T-cell (primary cell): ENCODE measurements around the gene RAPGEF4. TPM values are rescaled to one million over a fixed set of nuclear protein-coding genes. Genes with fewer than 3 reads are reported as not detected.

Experiments
- ATAC-seq, 4 experiments: fragments of 200-7000 bp in 3 of 4; fragments of 150-1000 bp in 1 of 4; cut with Tn5 transposase; replicated peaks in 1 of 4; 1 replicate in 3 of 4; 2 replicates in 1 of 4; pipeline ENCODE4 v1.10.0; 2021; ENCODE audit warnings: moderate library complexity in 3 of 4, mild to moderate bottlenecking in 2 of 4, moderate number of reproducible peaks in 1 of 4
- CTCF ChIA-PET, 2 donors: fragments of 300-600 bp; sonication (Branson Sonifier 250); formaldehyde crosslinking; loops; one replicate each; lab custom pipeline; 2022; ENCODE audit warnings: antibody characterized with exemption in 2 of 2; lab: Charles Lee
- POLR2A ChIA-PET, 2 donors: fragments of 300-600 bp; sonication (Branson Sonifier 250); formaldehyde crosslinking; loops; one replicate each; lab custom pipeline; 2022; ENCODE audit warnings: antibody characterized with exemption in 2 of 2; lab: Charles Lee
- DNase-seq, 35 experiments: peaks; one replicate each; pipeline versions ENCODE4 v3.0.0 to v3.0.0-alpha.2; 2013 to 2023
- H3K27ac ChIP-seq: one replicate; pipeline ENCODE4 v1.5.1; 2013; ENCODE audit warnings: low read length
- H3K27me3 ChIP-seq, 2 experiments: replicated peaks in 1 of 2; 1 replicate in 1 of 2; 2 replicates in 1 of 2; pipeline versions ENCODE4 v1.6.1 to v1.7.0; 2013; ENCODE audit warnings: low read length in 1 of 2, mixed read lengths in 1 of 2; ENCODE audit not compliant: control insufficient read depth in 2 of 2, insufficient read depth in 2 of 2; ENCODE audit errors: extremely low read depth in 1 of 2
- H3K36me3 ChIP-seq, 2 donors: 1 replicate in 1 of 2; 2 replicates in 1 of 2; pipeline versions ENCODE4 v1.6.1 to v1.7.0; 2013; ENCODE audit warnings: low read length in 1 of 2; ENCODE audit not compliant: control insufficient read depth in 2 of 2, insufficient read depth in 1 of 2; ENCODE audit errors: extremely low read depth in 1 of 2
- H3K4me1 ChIP-seq, 2 experiments: 1 replicate in 1 of 2; 2 replicates in 1 of 2; pipeline versions ENCODE4 v1.6.1 to v1.7.0; 2013; ENCODE audit warnings: low read length in 2 of 2, mixed read lengths in 1 of 2; ENCODE audit not compliant: insufficient read depth in 2 of 2, control insufficient read depth in 1 of 2; ENCODE audit errors: extremely low read depth in 1 of 2
- H3K4me3 ChIP-seq, 2 donors: 1 replicate in 1 of 2; 2 replicates in 1 of 2; pipeline versions ENCODE4 v1.5.1 to v1.7.0; 2013; ENCODE audit warnings: mild to moderate bottlenecking in 2 of 2, low read length in 1 of 2, moderate library complexity in 1 of 2; ENCODE audit not compliant: control insufficient read depth in 1 of 2; ENCODE audit errors: extremely low read depth in 1 of 2
- H3K9me3 ChIP-seq: 2 replicates; pipeline ENCODE4 v1.7.0; 2013
- H3K27ac Mint-ChIP-seq, 2 donors: one replicate each; pipeline ENCODE4 v1.8.0; 2020 to 2021; ENCODE audit warnings: mild to moderate bottlenecking in 2 of 2, mixed read lengths in 2 of 2
- H3K27me3 Mint-ChIP-seq, 2 donors: one replicate each; pipeline ENCODE4 v1.8.0; 2021 to 2022; ENCODE audit warnings: mixed read lengths in 2 of 2
- H3K36me3 Mint-ChIP-seq: one replicate; pipeline ENCODE4 v1.8.0; 2021; ENCODE audit warnings: mixed read lengths
- H3K4me1 Mint-ChIP-seq, 3 donors: one replicate each; pipeline ENCODE4 v1.8.0; 2020 to 2022; ENCODE audit warnings: mixed read lengths in 3 of 3, mild to moderate bottlenecking in 1 of 3
- H3K4me3 Mint-ChIP-seq, 3 donors: one replicate each; pipeline ENCODE4 v1.8.0; 2020 to 2022; ENCODE audit warnings: mild to moderate bottlenecking in 3 of 3, mixed read lengths in 3 of 3, moderate library complexity in 3 of 3
- H3K9me3 Mint-ChIP-seq, 3 donors: one replicate each; pipeline ENCODE4 v1.8.0; 2020 to 2022; ENCODE audit warnings: mixed read lengths in 3 of 3
- WGBS: methylation state at CpG from one replicate; pipeline ENCODE4 v1.1.5; 2013; ENCODE audit warnings: missing lambda C conversion rate; ENCODE audit not compliant: insufficient coverage; 5-methylcytosine and 5-hydroxymethylcytosine counted together
- total RNA-seq, 35 experiments: library from RNA in 6 of 35; stranded (reverse) in 6 of 35; fragments of 120-200 nt in 1 of 35; gene quantifications; one replicate each; pipeline versions ENCODE4 v1.2.1 to v1.2.4 and lab custom pipeline; 2013 to 2026

The RAPGEF4 gene
- total RNA-seq, 5 donors from 2014 or later (not counting 1 experiment from before 2014, with no cell fraction given) = 0.18 to 2.5 (median 0.38) TPM

GRCh38 chr2:172774302-172774701, 38.7 kb downstream of the RAPGEF4 start:
- Histone ChIP-seq H3K27me3 (peaks cover 0 to 3% of the 10 kb centered on the region in 2 experiments), H3K4me1 (no peaks in the 10 kb centered on the region), H3K27ac (no peak overlapping the region), H3K9me3 (no peaks in the 10 kb centered on the region), H3K4me3 (no peak overlapping the region), H3K36me3 (no peaks in the 10 kb centered on the region)
- Mint-ChIP-seq H3K27ac (no peak overlapping the region), H3K4me1 (no peaks in the 10 kb centered on the region), H3K4me3 (no peak overlapping the region), H3K9me3 (peaks cover 0 to 3% (median 0%) of the 10 kb centered on the region in 3 donors), H3K27me3 (peaks cover 8 to 15% of the 10 kb centered on the region in 2 donors), H3K36me3 (no peaks in the 10 kb centered on the region)
- ATAC-seq (no peak), DNase-seq (no peak)
- ChIA-PET POLR2A (no interaction called here), CTCF (no interaction called here)

DNA sequence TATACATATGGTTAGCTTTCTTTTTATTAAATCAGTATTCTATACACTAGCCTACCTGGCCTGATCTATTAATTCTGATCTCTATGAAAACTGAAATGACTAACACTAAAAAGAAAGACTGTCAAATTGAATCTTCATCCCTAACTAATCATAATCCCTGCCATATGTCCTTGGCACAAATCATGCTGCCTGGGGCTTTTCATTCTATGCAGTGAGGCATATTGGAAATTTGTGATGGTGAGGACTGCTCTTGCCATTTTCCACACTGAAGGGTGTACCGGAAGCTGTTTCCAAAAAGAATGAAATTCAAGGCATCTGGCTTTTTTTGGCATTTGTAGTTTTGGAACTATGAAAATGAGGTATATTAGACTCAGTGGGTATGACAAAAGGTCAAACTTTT, 39.7 kb downstream of the RAPGEF4 start:
- Histone ChIP-seq H3K27ac (no peak overlapping the region), H3K9me3 (no peaks in the 10 kb centered on the region), H3K4me3 (no peak overlapping the region), H3K4me1 (no peaks in the 10 kb centered on the region), H3K36me3 (no peaks in the 10 kb centered on the region), H3K27me3 (peaks cover 0 to 3% of the 10 kb centered on the region in 2 experiments)
- Mint-ChIP-seq H3K27me3 (peaks cover 9 to 17% of the 10 kb centered on the region in 2 donors), H3K27ac (no peak overlapping the region), H3K9me3 (peaks cover 0 to 3% (median 0%) of the 10 kb centered on the region in 3 donors), H3K36me3 (no peaks in the 10 kb centered on the region), H3K4me1 (no peaks in the 10 kb centered on the region), H3K4me3 (no peak overlapping the region)
- DNase-seq = no peak
- ATAC-seq = no peak
- CTCF ChIA-PET = interaction anchor here in 1 of 2 donors (0.6 kb wide), 1 partner anchor 647 kb away, joined by 4 read pairs; no protein-coding TSS in a partner anchor
- 100% methylated on average over 1 of the region's 1 CpG for WGBS
- POLR2A ChIA-PET = no interaction called here

DNA sequence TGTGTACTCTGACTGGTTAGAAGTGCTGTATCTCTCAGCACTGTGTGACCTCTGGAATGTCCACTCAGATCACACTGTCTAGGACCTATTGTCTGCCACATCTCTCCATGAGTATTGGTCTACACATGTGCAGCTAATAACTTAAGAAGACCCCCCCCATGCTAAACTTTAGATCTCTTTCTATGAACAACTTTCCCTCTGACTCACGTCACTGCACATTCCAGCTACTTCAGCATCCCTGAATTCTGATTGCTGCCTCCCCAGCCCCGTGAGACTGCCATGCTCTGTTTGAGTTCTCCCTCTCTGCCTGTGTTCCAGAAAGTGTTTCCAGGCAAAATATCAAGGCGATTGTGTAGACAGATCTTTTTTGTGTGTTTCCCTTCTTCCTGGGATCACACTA, 41.8 kb downstream of the RAPGEF4 start:
- Histone ChIP-seq H3K27ac (no peak overlapping the region), H3K9me3 (no peaks in the 10 kb centered on the region), H3K27me3 (peaks cover 0 to 7% of the 10 kb centered on the region in 2 experiments), H3K36me3 (no peaks in the 10 kb centered on the region), H3K4me1 (no peaks in the 10 kb centered on the region), H3K4me3 (no peak overlapping the region)
- H3K9me3 Mint-ChIP-seq = peaks cover 0 to 3% (median 0%) of the 10 kb centered on the region in 3 donors
- DNase-seq (no peak), ATAC-seq (no peak)
- CTCF ChIA-PET = interaction anchor here in 1 of 2 donors (0.6 kb wide), 1 partner anchor 962 kb away, joined by 3 read pairs; no protein-coding TSS in a partner anchor
- POLR2A ChIA-PET = no interaction called here
- no peaks in the 10 kb centered on the region for H3K36me3 Mint-ChIP-seq
- H3K27ac Mint-ChIP-seq = no peak overlapping the region
- H3K4me3 Mint-ChIP-seq = no peak overlapping the region
- WGBS = 54% methylated on average over 2 of the region's 3 CpGs
- no peaks in the 10 kb centered on the region for H3K4me1 Mint-ChIP-seq
- H3K27me3 Mint-ChIP-seq = peaks cover 13 to 20% of the 10 kb centered on the region in 2 donors

DNA sequence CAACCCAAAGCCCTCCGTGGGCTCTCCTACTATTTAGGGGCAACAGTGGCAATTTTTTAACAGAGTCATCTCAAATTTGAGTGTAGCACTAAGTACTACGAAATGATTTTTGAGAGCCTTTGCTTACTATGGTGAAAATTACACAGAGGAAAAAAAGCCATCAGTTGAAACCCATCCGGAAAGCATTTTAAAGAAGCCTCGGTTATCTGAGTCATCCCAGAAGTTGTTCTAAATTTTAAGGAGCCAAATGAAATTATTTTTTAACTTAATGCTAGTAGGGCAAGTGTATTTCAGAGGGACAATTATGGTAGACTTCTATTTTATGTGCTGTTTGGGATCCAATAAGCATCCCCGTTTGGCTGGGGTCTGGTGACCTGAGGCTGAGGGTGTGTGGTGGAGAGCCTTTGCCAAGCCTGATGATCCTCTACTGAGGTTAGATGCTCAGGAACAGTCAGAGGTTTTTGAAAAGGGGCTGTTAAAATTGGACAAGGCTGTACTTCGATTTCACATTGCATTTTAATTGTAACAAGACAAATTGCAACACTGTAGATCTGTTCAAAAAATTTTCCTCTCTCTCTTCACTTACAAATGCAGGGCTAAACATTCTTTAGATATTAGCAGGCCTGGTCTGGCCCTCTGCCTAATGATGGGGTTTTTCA, 47.0 kb downstream of the RAPGEF4 start:
- H3K4me3 Mint-ChIP-seq = no peak overlapping the region
- DNase-seq (no peak), ATAC-seq (no peak)
- no peak overlapping the region for H3K27ac Mint-ChIP-seq
- no peaks in the 10 kb centered on the region for H3K4me1 Mint-ChIP-seq
- H3K4me1 ChIP-seq = no peaks in the 10 kb centered on the region
- 50% methylated on average over 1 of the region's 6 CpGs for WGBS
- H3K27me3 ChIP-seq = peaks cover 0 to 12% of the 10 kb centered on the region in 2 experiments
- H3K36me3 Mint-ChIP-seq = no peaks in the 10 kb centered on the region
- H3K9me3 Mint-ChIP-seq = no peaks in the 10 kb centered on the region
- no peaks in the 10 kb centered on the region for H3K36me3 ChIP-seq
- ChIA-PET CTCF (no interaction called here), POLR2A (no interaction called here)
- H3K27ac ChIP-seq = no peak overlapping the region
- peaks cover 28 to 30% of the 10 kb centered on the region in 2 donors for H3K27me3 Mint-ChIP-seq
- H3K4me3 ChIP-seq = no peak overlapping the region
- H3K9me3 ChIP-seq = no peaks in the 10 kb centered on the region

- ATAC-seq (no peak), DNase-seq (no peak)
- POLR2A ChIA-PET = no interaction called here
- H3K4me1 ChIP-seq = no peaks in the 10 kb centered on the region
- H3K9me3 ChIP-seq = no peaks in the 10 kb centered on the region
- no peak overlapping the region for H3K27ac ChIP-seq
- WGBS = 51% methylated on average over 8 of the region's 9 CpGs
- H3K4me1 Mint-ChIP-seq = no peaks in the 10 kb centered on the region
- peaks cover 28 to 30% of the 10 kb centered on the region in 2 donors for H3K27me3 Mint-ChIP-seq
- H3K9me3 Mint-ChIP-seq = no peaks in the 10 kb centered on the region
- peaks cover 0 to 12% of the 10 kb centered on the region in 2 experiments for H3K27me3 ChIP-seq
- CTCF ChIA-PET = no interaction called here
- H3K36me3 Mint-ChIP-seq = no peaks in the 10 kb centered on the region
- H3K27ac Mint-ChIP-seq = no peak overlapping the region
- no peak overlapping the region for H3K4me3 ChIP-seq
- no peak overlapping the region for H3K4me3 Mint-ChIP-seq
- no peaks in the 10 kb centered on the region for H3K36me3 ChIP-seq
These were observed 47.7 kb downstream of the RAPGEF4 start for GRCh38 chr2:172783165-172783898.

GRCh38 chr2:172788871-172789270, 53.2 kb downstream of the RAPGEF4 start:
- Mint-ChIP-seq H3K27ac (no peak overlapping the region), H3K4me3 (no peak overlapping the region), H3K9me3 (no peaks in the 10 kb centered on the region), H3K36me3 (no peaks in the 10 kb centered on the region), H3K27me3 (peaks cover 9 to 10% of the 10 kb centered on the region in 2 donors), H3K4me1 (no peaks in the 10 kb centered on the region)
- Histone ChIP-seq H3K4me3 (no peak overlapping the region), H3K9me3 (no peaks in the 10 kb centered on the region), H3K4me1 (no peaks in the 10 kb centered on the region), H3K27ac (no peak overlapping the region), H3K36me3 (no peaks in the 10 kb centered on the region), H3K27me3 (peaks cover 0 to 7% of the 10 kb centered on the region in 2 experiments)
- no peak for DNase-seq
- ATAC-seq = no peak
- ChIA-PET CTCF (no interaction called here), POLR2A (no interaction called here)
